OCI-LY7 (cell line): Measurements from ENCODE around the gene MYLK4. TPM values are rescaled to one million over a fixed set of nuclear protein-coding genes. Genes with fewer than 3 reads are reported as not detected.

ENCODE experiments used
- BruUV-seq: library from RNA; stranded (reverse); fragments of 400-500 nt; replicated peaks from 2 replicates; lab custom pipeline; 2021; lab: Mats Ljungman, UMichigan
- CTCF ChIA-PET: fragments of 300-600 bp; sonication (Branson Sonifier 250); formaldehyde crosslinking; loops from one replicate; lab custom pipeline; 2022; ENCODE audit warnings: antibody characterized with exemption; ENCODE audit not compliant: unreplicated experiment; lab: Charles Lee
- POLR2A ChIA-PET: fragments of 300-600 bp; sonication (Branson Sonifier 250); formaldehyde crosslinking; loops from one replicate; lab custom pipeline; 2022; ENCODE audit warnings: antibody characterized with exemption; lab: Charles Lee
- DNase-seq: peaks from one replicate; pipeline ENCODE4 v3.0.0-alpha.2; 2015; ENCODE audit warnings: low spot score
- H2AFZ ChIP-seq: fragments of 200-600 bp; sonication (generic), shearing (Covaris generic); 2 replicates; pipeline ENCODE4 v1.6.1; 2014; ENCODE audit warnings: mild to moderate bottlenecking, antibody characterized with exemption, low read length, moderate library complexity
- H3K27ac ChIP-seq: fragments of 200-600 bp; sonication (generic); 2 replicates; pipeline ENCODE4 v1.5.1; 2014; ENCODE audit warnings: mixed run types, low read depth, mild to moderate bottlenecking, moderate library complexity, low read length, inconsistent platforms; ENCODE audit not compliant: poor library complexity, severe bottlenecking
- H3K36me3 ChIP-seq: fragments of 200-600 bp; sonication (generic); 2 replicates; pipeline ENCODE4 v1.6.1; 2014; ENCODE audit warnings: mild to moderate bottlenecking, antibody characterized with exemption, low read length, moderate library complexity, mixed read lengths; ENCODE audit not compliant: insufficient read depth
- H3K4me1 ChIP-seq: fragments of 200-600 bp; sonication (generic); 2 replicates; pipeline ENCODE4 v1.5.1; 2014; ENCODE audit warnings: mild to moderate bottlenecking, low read length; ENCODE audit not compliant: insufficient read depth, poor library complexity, severe bottlenecking
- H3K4me2 ChIP-seq: fragments of 200-600 bp; sonication (generic); 2 replicates; pipeline ENCODE4 v1.6.1; 2014; ENCODE audit warnings: mild to moderate bottlenecking, low read length
- H3K4me3 ChIP-seq: fragments of 200-600 bp; sonication (generic); 2 replicates; pipeline ENCODE4 v1.5.1; 2014; ENCODE audit warnings: mild to moderate bottlenecking, low read depth, low read length; ENCODE audit not compliant: poor library complexity, severe bottlenecking
- H3K79me2 ChIP-seq: fragments of 200-600 bp; sonication (generic); 2 replicates; pipeline ENCODE4 v1.6.1; 2016; ENCODE audit warnings: low read depth, mild to moderate bottlenecking, low read length, moderate library complexity, mixed read lengths; ENCODE audit not compliant: insufficient read depth
- H3K9me2 ChIP-seq: fragments of 200-600 bp; sonication (generic); 2 replicates; pipeline ENCODE4 v1.6.1; 2016; ENCODE audit warnings: mild to moderate bottlenecking, low read length, mixed read lengths; ENCODE audit not compliant: insufficient read depth
- H3K9me3 ChIP-seq: fragments of 200-600 bp; sonication (generic); 2 replicates; pipeline ENCODE4 v1.6.1; 2014; ENCODE audit warnings: mild to moderate bottlenecking, mixed run types, low read length, mixed read lengths
- H4K20me1 ChIP-seq: fragments of 200-600 bp; sonication (generic); 2 replicates; pipeline ENCODE4 v1.6.1; 2014; ENCODE audit warnings: mild to moderate bottlenecking, antibody characterized with exemption, low read length, moderate library complexity, mixed read lengths; ENCODE audit not compliant: insufficient read depth
- EZH2phosphoT487 ChIP-seq: fragments of 200-600 bp; sonication (generic); IDR thresholded peaks from 2 replicates; pipeline ENCODE4 v1.6.1; 2018; ENCODE audit warnings: low read depth, borderline replicate concordance, mild to moderate bottlenecking, mixed run types, antibody characterized with exemption, low read length, moderate library complexity, mixed read lengths
- intact Hi-C: fragments of 100-400 bp; cut with micrococcal nuclease; formaldehyde crosslinking; loops from one replicate; pipeline ENCODE4 v1.10.0; 2022; ENCODE audit not compliant: unreplicated experiment
- total RNA-seq, 2 experiments: library from RNA; depleted of rRNA in 1 of 2; stranded (reverse); fragments of >200 nt in 1 of 2; shearing (Covaris generic) in 1 of 2; gene quantifications; 2 replicates each; pipeline ENCODE4 v1.2.3, GENCODE V29; 2014 to 2022
- TF ChIP-seq, protein P1 (sequence below): fragments of 200-600 bp; sonication (generic); conservative IDR thresholded peaks from 2 replicates; pipeline ENCODE4 v1.5.1; 2014; ENCODE audit warnings: mild to moderate bottlenecking, antibody characterized with exemption, low read length, moderate library complexity, mixed read lengths

MYLK4 gene
- total RNA-seq, 2 experiments from 2014 or later, result 0.16 to 0.36 TPM

DNA sequence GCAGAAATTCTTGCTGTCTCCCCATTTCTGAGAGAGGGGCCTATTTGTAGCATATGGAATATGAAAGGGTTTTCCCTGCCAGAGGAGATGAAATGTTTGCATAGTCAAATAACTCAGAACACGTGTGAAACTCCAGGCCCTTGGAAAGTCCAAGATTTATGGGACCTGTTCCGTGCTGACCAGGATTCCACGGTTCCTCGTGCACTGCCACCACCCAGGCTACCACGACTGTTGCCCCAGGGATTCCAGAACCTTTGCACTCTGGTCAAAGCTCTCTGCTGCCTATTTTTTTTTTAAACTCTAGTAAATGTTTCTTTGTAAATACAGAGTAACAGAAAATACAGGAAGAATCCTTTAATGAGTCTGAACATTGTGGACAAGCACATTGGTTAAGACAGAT lies 35.0 kb downstream of the MYLK4 start:
- Histone ChIP-seq H3K9me2 (no peaks in the 10 kb centered on the region), H3K4me2 (no peak overlapping the region), H3K4me3 (no peak overlapping the region), H3K27ac (no peak overlapping the region), H3K9me3 (peaks cover 3% of the 10 kb centered on the region; the same call in 1 of the 2 replicates), H3K36me3 (no peaks in the 10 kb centered on the region), H3K79me2 (no peaks in the 10 kb centered on the region), H2AFZ (no peak overlapping the region), H3K4me1 (no peaks in the 10 kb centered on the region), H4K20me1 (no peaks in the 10 kb centered on the region)
- ChIA-PET POLR2A (interaction anchor here (0.8 kb wide), 1 partner anchor 23 kb away, joined by 3 read pairs; no protein-coding TSS in a partner anchor), CTCF (no interaction called here)
- TF ChIP-seq EZH2phosphoT487, result no peak
- TF ChIP-seq, protein P1, sequence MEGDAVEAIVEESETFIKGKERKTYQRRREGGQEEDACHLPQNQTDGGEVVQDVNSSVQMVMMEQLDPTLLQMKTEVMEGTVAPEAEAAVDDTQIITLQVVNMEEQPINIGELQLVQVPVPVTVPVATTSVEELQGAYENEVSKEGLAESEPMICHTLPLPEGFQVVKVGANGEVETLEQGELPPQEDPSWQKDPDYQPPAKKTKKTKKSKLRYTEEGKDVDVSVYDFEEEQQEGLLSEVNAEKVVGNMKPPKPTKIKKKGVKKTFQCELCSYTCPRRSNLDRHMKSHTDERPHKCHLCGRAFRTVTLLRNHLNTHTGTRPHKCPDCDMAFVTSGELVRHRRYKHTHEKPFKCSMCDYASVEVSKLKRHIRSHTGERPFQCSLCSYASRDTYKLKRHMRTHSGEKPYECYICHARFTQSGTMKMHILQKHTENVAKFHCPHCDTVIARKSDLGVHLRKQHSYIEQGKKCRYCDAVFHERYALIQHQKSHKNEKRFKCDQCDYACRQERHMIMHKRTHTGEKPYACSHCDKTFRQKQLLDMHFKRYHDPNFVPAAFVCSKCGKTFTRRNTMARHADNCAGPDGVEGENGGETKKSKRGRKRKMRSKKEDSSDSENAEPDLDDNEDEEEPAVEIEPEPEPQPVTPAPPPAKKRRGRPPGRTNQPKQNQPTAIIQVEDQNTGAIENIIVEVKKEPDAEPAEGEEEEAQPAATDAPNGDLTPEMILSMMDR, result no peak
- intact Hi-C loops, result no loop called here
- BruUV-seq, result no TSS peak
- no peak for DNase-seq

DNA sequence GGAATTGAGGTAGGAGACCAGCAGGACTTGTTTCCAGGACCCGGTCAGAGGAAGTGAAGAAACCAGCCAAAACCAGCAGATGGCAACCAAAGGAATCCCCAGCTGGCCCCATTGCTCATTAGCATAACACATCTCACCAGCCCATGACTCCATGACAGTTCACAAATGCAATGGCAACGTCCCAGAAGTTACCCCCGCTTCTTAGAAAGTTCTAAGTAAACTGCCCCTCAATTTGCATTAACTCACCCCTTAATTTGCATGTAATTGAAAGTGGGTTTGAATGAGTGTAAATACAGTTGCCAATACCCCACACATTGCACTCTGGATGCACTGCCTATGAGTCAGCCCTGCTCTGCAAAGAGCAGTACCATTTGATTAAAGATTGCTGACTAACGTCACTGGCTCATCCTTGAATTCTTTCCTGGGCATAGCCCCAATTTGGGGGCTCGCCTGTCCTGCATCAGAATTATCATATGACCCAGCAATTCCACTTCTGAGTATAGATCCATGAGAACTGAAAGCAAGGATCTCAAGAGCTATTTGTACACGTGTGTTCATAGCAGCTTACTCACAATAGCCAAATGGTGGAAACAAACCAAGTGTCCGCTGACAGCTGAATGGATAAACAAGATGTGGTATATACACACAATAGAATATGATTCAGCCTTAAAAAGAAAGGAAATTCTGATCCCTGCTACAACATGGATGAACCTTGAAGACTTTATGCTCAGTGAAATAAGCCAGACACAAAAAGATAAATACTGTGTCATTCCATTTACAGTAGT lies 36.4 kb downstream of the MYLK4 start:
- no peaks in the 10 kb centered on the region for H3K79me2 ChIP-seq
- H3K9me2 ChIP-seq, result no peaks in the 10 kb centered on the region
- no peak overlapping the region for H3K27ac ChIP-seq
- H3K4me2 ChIP-seq, result no peak overlapping the region
- intact Hi-C loops, result no loop called here
- no peak overlapping the region for H2AFZ ChIP-seq
- H3K4me3 ChIP-seq, result no peak overlapping the region
- no peaks in the 10 kb centered on the region for H3K4me1 ChIP-seq
- DNase-seq, result no peak
- POLR2A ChIA-PET, result no interaction called here
- no peaks in the 10 kb centered on the region for H3K36me3 ChIP-seq
- peaks cover 10% of the 10 kb centered on the region; the same call in 1 of the 2 replicates for H3K9me3 ChIP-seq
- CTCF ChIA-PET, result no interaction called here
- no peaks in the 10 kb centered on the region for H4K20me1 ChIP-seq
- no peak for TF ChIP-seq EZH2phosphoT487
- TF ChIP-seq, protein P1, result 0 out of 2 replicates have a peak, but pooled peaks have one; percentile 11
- no TSS peak for BruUV-seq

DNA sequence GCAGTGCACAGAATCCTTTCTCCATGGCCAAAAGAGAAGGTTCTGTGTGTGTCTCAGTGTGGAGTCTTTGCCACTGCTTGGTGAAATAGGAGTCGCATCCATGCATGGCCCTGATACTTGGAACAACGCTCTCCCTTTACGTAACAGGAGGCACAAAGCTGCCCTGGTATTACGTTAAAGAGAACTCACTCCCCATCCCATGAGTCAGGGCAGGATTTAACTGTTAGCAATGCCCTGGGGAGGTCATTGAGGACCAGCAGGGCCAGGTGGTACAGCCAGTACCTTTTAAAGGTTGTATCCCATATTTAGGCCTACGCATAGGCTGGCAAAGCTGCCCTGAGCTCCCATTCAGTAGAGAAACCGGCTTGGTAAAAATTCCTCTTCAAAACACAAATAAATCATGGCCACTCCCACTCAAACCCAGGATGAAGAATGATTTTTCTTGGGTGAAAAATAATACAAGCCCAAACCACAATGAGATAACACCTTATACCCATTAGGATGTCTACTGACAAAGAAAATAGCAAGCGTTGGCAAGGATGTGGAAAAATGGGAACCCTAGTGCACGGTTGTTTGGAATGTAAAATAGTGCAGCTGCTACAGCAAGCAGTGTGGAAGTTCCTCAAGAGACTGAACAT lies 37.1 kb downstream of the MYLK4 start:
- no peaks in the 10 kb centered on the region for H3K36me3 ChIP-seq
- intact Hi-C loops, result no loop called here
- no peaks in the 10 kb centered on the region for H3K4me1 ChIP-seq
- H3K9me2 ChIP-seq, result no peaks in the 10 kb centered on the region
- H3K9me3 ChIP-seq, result peaks cover 10% of the 10 kb centered on the region; the same call in 1 of the 2 replicates
- TF ChIP-seq EZH2phosphoT487, result no peak
- TF ChIP-seq, protein P1, result no peak
- no peaks in the 10 kb centered on the region for H3K79me2 ChIP-seq
- H3K4me3 ChIP-seq, result no peak overlapping the region
- DNase-seq, result no peak
- H3K27ac ChIP-seq, result no peak overlapping the region
- BruUV-seq, result no TSS peak
- H3K4me2 ChIP-seq, result no peak overlapping the region
- CTCF ChIA-PET, result no interaction called here
- H2AFZ ChIP-seq, result no peak overlapping the region
- POLR2A ChIA-PET, result no interaction called here
- no peaks in the 10 kb centered on the region for H4K20me1 ChIP-seq
